Measurements from ENCODE around the gene POU2F1.

GRCh38 chr1:167431261-167431908 is 210.7 kb downstream of the POU2F1 start:
- TF ChIP-seq CTCF (conservative IDR thresholded peaks at IDR 0.05; ENCODE audit: low read length) (no peak), EZH2phosphoT487 (IDR thresholded peaks at IDR 0.05; ENCODE audit: borderline replicate concordance, low read depth, low read length) (no peak)
